Vagina (tissue), 2 donors: ENCODE results near the gene ITPR1. TPM values are rescaled to one million over a fixed set of nuclear protein-coding genes. Genes with fewer than 3 reads are reported as not detected.
A peak's percentile ranks its signal among the peaks of the same experiment; 100 is the strongest.

ENCODE experiments used
- DNase-seq, 2 donors: peaks; one replicate each; pipeline ENCODE4 v3.0.0-alpha.2; 2017; ENCODE audit errors: extremely low spot score in 2 of 2
- H3K27ac ChIP-seq: fragments of 200-600 bp; sonication (generic); one replicate; pipeline ENCODE4 v1.5.1; 2019
- H3K27me3 ChIP-seq: fragments of 200-600 bp; sonication (generic); one replicate; pipeline ENCODE4 v1.5.1; 2019
- H3K36me3 ChIP-seq, 2 donors: fragments of 200-600 bp; sonication (generic); one replicate each; pipeline ENCODE4 v1.5.1; 2017 to 2019
- H3K4me1 ChIP-seq: fragments of 200-600 bp; sonication (generic); one replicate; pipeline ENCODE4 v1.5.1; 2019
- H3K4me3 ChIP-seq, 2 donors: fragments of 200-600 bp; sonication (generic); 1 replicate in 1 of 2; 2 replicates in 1 of 2; pipeline ENCODE4 v1.5.1; 2016 to 2019
- H3K9me3 ChIP-seq: fragments of 200-600 bp; sonication (generic); one replicate; pipeline ENCODE4 v1.5.1; 2019
- POLR2A ChIP-seq, 2 donors: fragments of 450-650 bp; IDR thresholded peaks; one replicate each; pipeline ENCODE4 v1.6.1; 2017; ENCODE audit warnings: antibody characterized with exemption in 2 of 2, mild to moderate bottlenecking in 2 of 2, moderate library complexity in 2 of 2
- POLR2AphosphoS5 ChIP-seq, 2 donors: sonication (generic); formaldehyde crosslinking; IDR thresholded peaks; one replicate each; pipeline ENCODE4 v1.9.0; 2017; ENCODE audit warnings: antibody characterized with exemption in 2 of 2, mild to moderate bottlenecking in 2 of 2, low read depth in 1 of 2; ENCODE audit not compliant: insufficient read depth in 1 of 2
- intact Hi-C: fragments of 100-400 bp; cut with DNase I; formaldehyde crosslinking; loops from one replicate; pipeline ENCODE4 v1.15.1; 2023
- total RNA-seq: library from RNA; depleted of rRNA; stranded (reverse); fragments of >200 nt; gene quantifications from one replicate; pipeline ENCODE4 v1.2.3, GENCODE V29; 2016
- TF ChIP-seq, protein P1 (sequence below), 3 experiments: fragments of 450-650 bp in 2 of 3; fragments of 200-600 bp in 1 of 3; sonication (generic) in 1 of 3; IDR thresholded peaks; one replicate each; pipeline ENCODE4 v1.5.1; 2017 to 2019; ENCODE audit warnings: antibody characterized with exemption in 3 of 3, mild to moderate bottlenecking in 2 of 3, moderate library complexity in 2 of 3

The ITPR1 gene
- total RNA-seq, 1 donor from 2014 or later = 108 TPM

GRCh38 chr3:4734454-4734853 is 241.3 kb downstream of the ITPR1 start:
- TF ChIP-seq, protein P1, sequence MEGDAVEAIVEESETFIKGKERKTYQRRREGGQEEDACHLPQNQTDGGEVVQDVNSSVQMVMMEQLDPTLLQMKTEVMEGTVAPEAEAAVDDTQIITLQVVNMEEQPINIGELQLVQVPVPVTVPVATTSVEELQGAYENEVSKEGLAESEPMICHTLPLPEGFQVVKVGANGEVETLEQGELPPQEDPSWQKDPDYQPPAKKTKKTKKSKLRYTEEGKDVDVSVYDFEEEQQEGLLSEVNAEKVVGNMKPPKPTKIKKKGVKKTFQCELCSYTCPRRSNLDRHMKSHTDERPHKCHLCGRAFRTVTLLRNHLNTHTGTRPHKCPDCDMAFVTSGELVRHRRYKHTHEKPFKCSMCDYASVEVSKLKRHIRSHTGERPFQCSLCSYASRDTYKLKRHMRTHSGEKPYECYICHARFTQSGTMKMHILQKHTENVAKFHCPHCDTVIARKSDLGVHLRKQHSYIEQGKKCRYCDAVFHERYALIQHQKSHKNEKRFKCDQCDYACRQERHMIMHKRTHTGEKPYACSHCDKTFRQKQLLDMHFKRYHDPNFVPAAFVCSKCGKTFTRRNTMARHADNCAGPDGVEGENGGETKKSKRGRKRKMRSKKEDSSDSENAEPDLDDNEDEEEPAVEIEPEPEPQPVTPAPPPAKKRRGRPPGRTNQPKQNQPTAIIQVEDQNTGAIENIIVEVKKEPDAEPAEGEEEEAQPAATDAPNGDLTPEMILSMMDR (IDR thresholded peaks at IDR 0.05) = no peak
- no peak for TF ChIP-seq POLR2AphosphoS5 (IDR thresholded peaks at IDR 0.05; ENCODE audit: insufficient read depth in 1 of 2, low read depth in 1 of 2)
- no peak for TF ChIP-seq POLR2A (IDR thresholded peaks at IDR 0.05)
- Histone ChIP-seq H3K36me3 (no peaks in the 10 kb centered on the region), H3K27ac (no peak overlapping the region), H3K9me3 (no peaks in the 10 kb centered on the region), H3K4me1 (peaks cover 21% of the 10 kb centered on the region), H3K4me3 (no peak overlapping the region), H3K27me3 (no peaks in the 10 kb centered on the region)
- no peak for DNase-seq
- intact Hi-C loops = no loop called here

GRCh38 chr3:4735243-4735642 is 242.1 kb downstream of the ITPR1 start:
- intact Hi-C loops = no loop called here
- peaks cover 28% of the 10 kb centered on the region for H3K4me1 ChIP-seq
- no peak overlapping the region for H3K27ac ChIP-seq
- H3K4me3 ChIP-seq = no peak overlapping the region
- no peaks in the 10 kb centered on the region for H3K36me3 ChIP-seq
- no peak for TF ChIP-seq POLR2A (IDR thresholded peaks at IDR 0.05)
- TF ChIP-seq POLR2AphosphoS5 (IDR thresholded peaks at IDR 0.05; ENCODE audit: insufficient read depth in 1 of 2, low read depth in 1 of 2) = no peak
- TF ChIP-seq, protein P1 (IDR thresholded peaks at IDR 0.05) = no peak
- no peak for DNase-seq
- no peaks in the 10 kb centered on the region for H3K9me3 ChIP-seq
- H3K27me3 ChIP-seq = no peaks in the 10 kb centered on the region

DNA sequence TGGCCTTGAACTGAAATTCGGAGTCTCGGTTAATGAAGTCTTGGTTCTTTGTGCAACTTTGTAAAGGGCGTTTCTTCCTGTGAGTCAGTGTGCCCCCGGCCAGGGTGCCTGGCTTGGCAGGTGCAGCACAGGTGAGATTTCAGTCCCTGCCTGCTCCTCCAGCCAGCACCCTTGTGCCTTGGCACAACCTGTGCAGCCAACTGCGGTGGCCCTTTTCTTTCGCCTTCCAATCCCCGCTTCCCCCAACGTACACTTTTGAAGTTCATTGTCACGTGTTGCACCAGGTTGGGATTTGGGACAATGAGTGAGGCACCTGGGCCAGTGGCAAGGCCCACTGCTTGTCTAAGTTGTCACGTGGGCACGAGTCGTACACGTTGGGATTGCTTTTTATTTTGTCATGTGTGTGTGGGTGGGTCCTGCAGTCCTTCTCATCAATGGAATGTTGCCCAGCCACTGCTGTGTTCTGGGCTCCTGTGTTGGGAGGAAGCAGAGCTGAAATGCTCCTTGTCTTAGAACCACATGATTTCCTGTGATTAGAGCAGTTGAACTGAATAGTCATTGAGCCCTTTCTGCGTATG is 243.2 kb downstream of the ITPR1 start:
- Histone ChIP-seq H3K4me1 (peaks cover 40% of the 10 kb centered on the region), H3K36me3 (no peaks in the 10 kb centered on the region), H3K9me3 (no peaks in the 10 kb centered on the region)

GRCh38 chr3:4738737-4739274 is 245.7 kb downstream of the ITPR1 start:
- Histone ChIP-seq H3K27me3 (no peaks in the 10 kb centered on the region), H3K4me3 (no peak overlapping the region), H3K36me3 (no peaks in the 10 kb centered on the region), H3K27ac (peak overlapping the region; percentile 30), H3K9me3 (no peaks in the 10 kb centered on the region), H3K4me1 (peaks cover 58% of the 10 kb centered on the region)
- no peak for DNase-seq
- TF ChIP-seq POLR2AphosphoS5 (IDR thresholded peaks at IDR 0.05; ENCODE audit: insufficient read depth in 1 of 2, low read depth in 1 of 2) (no peak), POLR2A (IDR thresholded peaks at IDR 0.05) (no peak)
- TF ChIP-seq, protein P1 (IDR thresholded peaks at IDR 0.05) = no peak
- intact Hi-C loops = no loop called here

More for the DNA sequence above, 243.2 kb downstream of the ITPR1 start:
- intact Hi-C loops = no loop called here
- TF ChIP-seq POLR2A (IDR thresholded peaks at IDR 0.05) = no peak
- peak; percentile 68 to 85 for TF ChIP-seq POLR2AphosphoS5 (IDR thresholded peaks at IDR 0.05; ENCODE audit: insufficient read depth in 1 of 2, low read depth in 1 of 2)
- TF ChIP-seq, protein P1 (IDR thresholded peaks at IDR 0.05) = no peak
- Histone ChIP-seq H3K4me3 (no peak overlapping the region), H3K27ac (peak overlapping the region; percentile 11), H3K27me3 (no peaks in the 10 kb centered on the region)
- DNase-seq = no peak
